SH-SY5Y (cell line): ENCODE data around the gene TNNI2.

Source experiments
- GATA2 ChIP-seq: IDR thresholded peaks from 2 replicates; pipeline ENCODE4 v1.6.1; 2011; ENCODE audit warnings: mild to moderate bottlenecking, low read depth, low read length
- GATA3 ChIP-seq: IDR thresholded peaks from 2 replicates; pipeline ENCODE4 v1.6.1; 2011; ENCODE audit warnings: low read depth, mild to moderate bottlenecking, low read length, moderate library complexity

DNA sequence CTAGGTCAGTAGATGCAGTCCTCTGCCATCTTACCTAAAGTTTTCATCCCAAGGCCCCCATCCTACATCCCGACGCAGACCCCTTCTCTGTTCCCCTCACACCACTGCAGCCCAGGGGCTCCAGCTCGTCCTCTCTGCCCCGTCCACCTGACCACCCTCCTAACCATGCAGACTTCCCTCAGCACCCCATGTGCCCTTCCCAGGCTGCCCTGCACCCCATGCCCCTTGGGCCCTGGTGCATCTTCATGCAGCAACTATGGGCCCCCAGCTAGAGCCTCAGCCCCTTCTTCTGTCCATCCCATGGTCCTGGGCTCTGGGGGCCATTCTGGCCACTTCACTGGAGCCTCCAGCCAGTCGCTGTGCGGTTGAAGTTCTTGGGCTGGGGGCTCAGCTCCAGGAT, 50.0 kb downstream of the TNNI2 start:
- TF ChIP-seq GATA2 (no peak), GATA3 (no peak)
